ENCODE measurements around the gene QARS1.

Gene QARS1

GRCh38 chr3:49104427-49105291 is at the start of gene QARS1:
Gene QARS1, minus strand, starts transcription at chr3:49104757. Its CDS starts 24 bp downstream, at chr3:49104733.
- peak; percentile 63 for DNase-seq

- DNase-seq = no peak
Measured at GRCh38 chr3:49153349-49153912, 48.9 kb upstream of the QARS1 start.

GRCh38 chr3:49151610-49152009 is 47.1 kb upstream of the QARS1 start:
- no peak for DNase-seq

GRCh38 chr3:49148159-49148558 is 43.6 kb upstream of the QARS1 start:
- no peak for DNase-seq

GRCh38 chr3:49140080-49140479 is 35.5 kb upstream of the QARS1 start:
- DNase-seq = no peak

- DNase-seq = no peak
Measured at GRCh38 chr3:49135499-49135898, 30.9 kb upstream of the QARS1 start.

GRCh38 chr3:49134471-49135265 is 30.1 kb upstream of the QARS1 start:
- DNase-seq = no peak

GRCh38 chr3:49133226-49133951 is 28.8 kb upstream of the QARS1 start:
- DNase-seq = peak; percentile 33

GRCh38 chr3:49132437-49133225 is 28.1 kb upstream of the QARS1 start, which contains the start of gene LAMB2:
Gene LAMB2, minus strand, starts transcription at chr3:49133050. Its CDS starts 183 bp downstream, at chr3:49132867.
- no peak for DNase-seq

- no peak for DNase-seq
Measured at GRCh38 chr3:49132073-49132436, 27.5 kb upstream of the QARS1 start.

- DNase-seq = no peak
Measured at GRCh38 chr3:49131576-49131975, 27.0 kb upstream of the QARS1 start.

- DNase-seq = no peak
Measured at GRCh38 chr3:49131040-49131439, 26.5 kb upstream of the QARS1 start.

GRCh38 chr3:49124991-49125670 is 20.6 kb upstream of the QARS1 start:
- DNase-seq = no peak

GRCh38 chr3:49124203-49124602 is 19.6 kb upstream of the QARS1 start:
- DNase-seq = no peak

- DNase-seq = no peak
Measured at GRCh38 chr3:49123687-49124086, 19.1 kb upstream of the QARS1 start.

GRCh38 chr3:49122886-49123545 is 18.5 kb upstream of the QARS1 start:
- DNase-seq = no peak

- DNase-seq = no peak
Measured at GRCh38 chr3:49122451-49122850, 17.9 kb upstream of the QARS1 start.

GRCh38 chr3:49122022-49122421 is 17.5 kb upstream of the QARS1 start:
- DNase-seq = no peak

GRCh38 chr3:49121132-49121736 is 16.7 kb upstream of the QARS1 start:
- no peak for DNase-seq

GRCh38 chr3:49120438-49121131 is 16.0 kb upstream of the QARS1 start, which contains the start of gene USP19:
Gene USP19, minus strand, starts transcription at chr3:49120823. Its CDS starts 1,678 bp downstream, at chr3:49119145.
- peak; percentile 37 for DNase-seq

All from NCI-H446 treated with DMSO at 0.1 percent for 48 hours (cell line).